Kidney (tissue), 14 donors: ENCODE measurements around the gene BARHL1. TPM values are rescaled to one million over a fixed set of nuclear protein-coding genes. Genes with fewer than 3 reads are reported as not detected.

Source experiments
- DNase-seq, 5 donors: peaks; one replicate each; pipeline ENCODE4 v3.0.0-alpha.2; 2013 to 2020
- FAIRE-seq: peaks from 2 replicates; lab custom pipeline; 2012; peaks lifted over from hg19 to GRCh38; lab: Jason Lieb, UNC
- H3K27ac ChIP-seq, 2 donors: one replicate each; pipeline ENCODE4 v1.7.0; 2013; ENCODE audit warnings: low read depth in 2 of 2, low read length in 2 of 2, inconsistent platforms in 1 of 2
- H3K27me3 ChIP-seq: one replicate; pipeline ENCODE4 v1.7.1; 2013; ENCODE audit warnings: low read length, inconsistent platforms; ENCODE audit not compliant: control insufficient read depth, insufficient read depth
- H3K36me3 ChIP-seq, 3 donors: one replicate each; pipeline versions ENCODE4 v1.7.0 to v1.7.1; 2013; ENCODE audit warnings: low read length in 3 of 3, control low read depth in 1 of 3, inconsistent platforms in 1 of 3; ENCODE audit not compliant: insufficient read depth in 3 of 3, control insufficient read depth in 2 of 3
- H3K4me1 ChIP-seq, 3 donors: one replicate each; pipeline versions ENCODE4 v1.7.0 to v1.7.1; 2013; ENCODE audit warnings: low read length in 3 of 3, inconsistent platforms in 1 of 3, low read depth in 1 of 3; ENCODE audit not compliant: control insufficient read depth in 2 of 3, insufficient read depth in 2 of 3
- H3K4me3 ChIP-seq, 3 donors: one replicate each; pipeline versions ENCODE4 v1.7.0 to v1.8.1; 2013; ENCODE audit warnings: low read length in 3 of 3, control low read depth in 1 of 3, inconsistent platforms in 1 of 3
- H3K9ac ChIP-seq, 3 donors: one replicate each; pipeline versions ENCODE4 v1.7.0 to v1.7.1; 2013; ENCODE audit warnings: low read length in 3 of 3, control low read depth in 1 of 3, inconsistent platforms in 1 of 3
- H3K9me3 ChIP-seq, 3 donors: one replicate each; pipeline versions ENCODE4 v1.7.0 to v1.7.1; 2013; ENCODE audit warnings: low read length in 3 of 3, control low read depth in 1 of 3, inconsistent platforms in 1 of 3; ENCODE audit not compliant: control insufficient read depth in 2 of 3, insufficient read depth in 1 of 3
- intact Hi-C: fragments of 100-400 bp; cut with DNase I; formaldehyde crosslinking; loops from one replicate; pipeline ENCODE4 v1.11.1; 2022
- polyA plus RNA-seq: library from polyadenylated mRNA; stranded (reverse); fragments of 350-450 nt; fragmentation: Illumina TruSeq; extraction: RNeasy Lipid Tissue Mini Kit (QIAGEN cat#74804); gene quantifications from one replicate; pipeline ENCODE4 v1.2.3, GENCODE V29; 2014; ENCODE audit warnings: low read depth, low replicate concordance; ENCODE audit not compliant: insufficient read depth
- total RNA-seq: library from RNA; stranded (reverse); fragmentation: NEBNext Ultra II Directional; extraction: Animal tissue kit (Norgen Biotek cat#: 25700); gene quantifications from one replicate; pipeline ENCODE4 v1.2.1, GENCODE V29; 2021
- TF ChIP-seq, protein P1 (sequence below): IDR thresholded peaks from 3 replicates; pipeline ENCODE4 v1.5.1; 2012; ENCODE audit warnings: mild to moderate bottlenecking, moderate library complexity, borderline replicate concordance; ENCODE audit not compliant: insufficient read depth; ENCODE audit errors: extremely low read depth
- donor health status: control.
- donor health status: control.
- donor health status: control.
- donor health status: control.
- donor health status: control.
- donor health status: DM: yes; HTN: yes; CAD: no.
- donor health status: Normal renal cell carcinoma (clear cell type).

Gene BARHL1
- total and polyA plus RNA-seq, 2 donors from 2014 or later: not detected

DNA sequence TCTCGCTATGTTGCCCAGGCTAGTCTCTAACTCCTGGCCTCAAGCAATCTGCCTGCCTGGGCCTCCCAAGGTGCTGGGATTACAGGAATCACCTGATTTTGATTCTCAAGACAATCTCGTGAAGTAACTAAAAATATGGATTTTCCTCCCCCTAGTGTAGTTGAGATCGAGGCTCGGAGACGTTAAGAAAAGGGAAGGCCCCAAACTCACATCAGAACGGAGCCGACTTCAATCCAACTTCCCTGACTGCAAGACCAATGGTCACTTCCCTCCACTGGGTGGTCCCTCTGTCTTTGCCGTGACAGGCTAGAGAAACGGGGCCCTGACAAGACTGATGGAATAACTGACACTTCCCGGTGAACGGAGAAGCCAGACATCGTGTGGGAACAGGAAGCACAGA is 28.3 kb downstream of the BARHL1 start:
- intact Hi-C loops: no loop called here
- H3K4me3 ChIP-seq: no peak overlapping the region
- TF ChIP-seq, protein P1, sequence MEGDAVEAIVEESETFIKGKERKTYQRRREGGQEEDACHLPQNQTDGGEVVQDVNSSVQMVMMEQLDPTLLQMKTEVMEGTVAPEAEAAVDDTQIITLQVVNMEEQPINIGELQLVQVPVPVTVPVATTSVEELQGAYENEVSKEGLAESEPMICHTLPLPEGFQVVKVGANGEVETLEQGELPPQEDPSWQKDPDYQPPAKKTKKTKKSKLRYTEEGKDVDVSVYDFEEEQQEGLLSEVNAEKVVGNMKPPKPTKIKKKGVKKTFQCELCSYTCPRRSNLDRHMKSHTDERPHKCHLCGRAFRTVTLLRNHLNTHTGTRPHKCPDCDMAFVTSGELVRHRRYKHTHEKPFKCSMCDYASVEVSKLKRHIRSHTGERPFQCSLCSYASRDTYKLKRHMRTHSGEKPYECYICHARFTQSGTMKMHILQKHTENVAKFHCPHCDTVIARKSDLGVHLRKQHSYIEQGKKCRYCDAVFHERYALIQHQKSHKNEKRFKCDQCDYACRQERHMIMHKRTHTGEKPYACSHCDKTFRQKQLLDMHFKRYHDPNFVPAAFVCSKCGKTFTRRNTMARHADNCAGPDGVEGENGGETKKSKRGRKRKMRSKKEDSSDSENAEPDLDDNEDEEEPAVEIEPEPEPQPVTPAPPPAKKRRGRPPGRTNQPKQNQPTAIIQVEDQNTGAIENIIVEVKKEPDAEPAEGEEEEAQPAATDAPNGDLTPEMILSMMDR: no peak
- no peak overlapping the region for H3K9ac ChIP-seq
- no peaks in the 10 kb centered on the region for H3K27me3 ChIP-seq
- H3K27ac ChIP-seq: no peak overlapping the region
- DNase-seq: no peak
- H3K9me3 ChIP-seq: no peaks in the 10 kb centered on the region
- no peaks in the 10 kb centered on the region for H3K4me1 ChIP-seq
- peaks cover 2 to 25% (median 20%) of the 10 kb centered on the region in 3 donors for H3K36me3 ChIP-seq
- FAIRE-seq: no peak

DNA sequence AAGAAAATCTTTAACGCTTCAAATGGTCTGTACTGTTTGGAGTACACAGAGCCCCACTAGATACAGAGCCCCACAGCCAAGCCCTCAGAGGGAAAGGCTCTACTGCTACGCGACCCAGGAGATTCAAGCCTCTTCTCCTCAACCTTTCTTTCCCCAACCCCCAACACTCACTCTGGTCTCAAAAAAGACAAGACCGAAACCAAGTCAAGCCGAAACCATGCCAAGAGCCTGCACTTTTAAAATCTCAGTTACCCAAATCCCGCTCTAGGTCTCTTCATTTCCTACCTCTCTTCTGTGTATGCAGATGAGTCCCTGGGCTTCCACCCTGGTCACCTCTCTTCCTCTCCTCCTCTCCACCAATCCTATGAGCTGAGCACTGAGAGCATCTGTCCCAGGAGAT is 31.9 kb downstream of the BARHL1 start:
- Histone ChIP-seq H3K27ac (no peak overlapping the region), H3K27me3 (no peaks in the 10 kb centered on the region), H3K9me3 (no peaks in the 10 kb centered on the region), H3K36me3 (peaks cover 2 to 27% (median 21%) of the 10 kb centered on the region in 3 donors), H3K4me1 (no peaks in the 10 kb centered on the region), H3K9ac (no peak overlapping the region), H3K4me3 (no peak overlapping the region)
- no peak for FAIRE-seq
- TF ChIP-seq, protein P1: no peak
- no peak for DNase-seq
- intact Hi-C loops: no loop called here

DNA sequence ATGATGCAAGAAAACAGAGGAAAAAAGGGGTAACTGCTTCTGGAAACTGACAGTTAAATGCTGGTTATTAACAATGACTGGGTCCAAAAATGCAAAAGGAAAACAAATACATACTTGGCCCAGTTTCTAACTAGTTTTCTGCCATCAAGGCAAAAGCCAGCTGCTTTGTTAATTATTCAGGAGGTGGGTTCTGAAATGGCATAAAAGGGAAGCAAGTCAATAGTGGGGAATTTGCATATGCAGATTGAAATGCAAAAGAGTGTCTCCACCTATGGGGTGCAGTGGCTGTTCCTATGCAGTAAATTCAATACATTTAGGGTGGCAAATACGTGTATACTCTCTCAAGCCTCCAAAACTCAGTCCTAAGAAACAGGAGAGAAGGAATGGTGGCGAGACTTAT is 33.4 kb downstream of the BARHL1 start:
- intact Hi-C loops: no loop called here
- no peak for FAIRE-seq

More for the DNA sequence above, 33.4 kb downstream of the BARHL1 start:
- DNase-seq: no peak
- TF ChIP-seq, protein P1: no peak
- no peak overlapping the region for H3K4me3 ChIP-seq
- H3K9me3 ChIP-seq: no peaks in the 10 kb centered on the region
- peaks cover 2 to 29% (median 21%) of the 10 kb centered on the region in 3 donors for H3K36me3 ChIP-seq
- H3K9ac ChIP-seq: no peak overlapping the region
- no peak overlapping the region for H3K27ac ChIP-seq
- no peaks in the 10 kb centered on the region for H3K27me3 ChIP-seq
- H3K4me1 ChIP-seq: no peaks in the 10 kb centered on the region
